DOHH2 (cell line): ENCODE results near the gene CCR5AS.

Experiments used
- H3F3A ChIP-seq: fragments of 200-600 bp; sonication (generic), shearing (Covaris generic); 2 replicates; pipeline ENCODE4 v1.6.0; 2016; ENCODE audit warnings: antibody characterized with exemption, mild to moderate bottlenecking; ENCODE audit not compliant: control insufficient read depth, insufficient read depth
- H3K27ac ChIP-seq: fragments of 200-600 bp; sonication (generic); 2 replicates; pipeline ENCODE4 v1.5.1; 2014; ENCODE audit warnings: low read depth, mild to moderate bottlenecking, low read length, moderate library complexity
- H3K27me3 ChIP-seq: fragments of 200-600 bp; sonication (generic); 2 replicates; pipeline ENCODE4 v1.6.1; 2014; ENCODE audit warnings: mild to moderate bottlenecking, low read length, mixed read lengths; ENCODE audit not compliant: control insufficient read depth
- H3K36me3 ChIP-seq: fragments of 200-600 bp; sonication (generic); 2 replicates; pipeline ENCODE4 v1.6.1; 2014; ENCODE audit warnings: mild to moderate bottlenecking, low read length, moderate library complexity, mixed read lengths; ENCODE audit not compliant: control insufficient read depth
- H3K4me1 ChIP-seq: fragments of 200-600 bp; sonication (generic); 2 replicates; pipeline ENCODE4 v1.6.1; 2014; ENCODE audit warnings: mild to moderate bottlenecking, low read length, mixed read lengths; ENCODE audit not compliant: control insufficient read depth
- H3K4me2 ChIP-seq: fragments of 200-600 bp; sonication (generic); 2 replicates; pipeline ENCODE4 v1.6.0; 2014; ENCODE audit warnings: mild to moderate bottlenecking, low read length, moderate library complexity
- H3K4me3 ChIP-seq: fragments of 200-600 bp; sonication (generic); 2 replicates; pipeline ENCODE4 v1.5.1; 2014; ENCODE audit warnings: mild to moderate bottlenecking, low read length, mixed read lengths
- H3K79me2 ChIP-seq: fragments of 200-600 bp; sonication (generic); 2 replicates; pipeline ENCODE4 v1.6.1; 2014; ENCODE audit warnings: mild to moderate bottlenecking, low read length, mixed read lengths; ENCODE audit not compliant: control insufficient read depth
- H3K9me2 ChIP-seq: fragments of 200-600 bp; sonication (generic); replicated peaks from 2 replicates; pipeline ENCODE4 v1.6.1; 2014; ENCODE audit warnings: mild to moderate bottlenecking, low read length, mixed read lengths; ENCODE audit not compliant: control insufficient read depth
- H3K9me3 ChIP-seq: fragments of 200-600 bp; sonication (generic); 2 replicates; pipeline ENCODE4 v1.6.1; 2014; ENCODE audit warnings: antibody characterized with exemption, low read length, mixed read lengths; ENCODE audit not compliant: control insufficient read depth, insufficient read depth
- H4K20me1 ChIP-seq: fragments of 200-600 bp; sonication (generic); 2 replicates; pipeline ENCODE4 v1.6.0; 2014; ENCODE audit warnings: low read depth, mild to moderate bottlenecking, antibody characterized with exemption, low read length, moderate library complexity; ENCODE audit not compliant: control insufficient read depth, insufficient read depth
- CTCF ChIP-seq: fragments of 200-600 bp; sonication (generic); IDR thresholded peaks from one replicate; pipeline ENCODE4 v1.5.1; 2014; ENCODE audit warnings: antibody characterized with exemption, mild to moderate bottlenecking, low read depth, low read length; ENCODE audit not compliant: poor library complexity, severe bottlenecking
- EZH2phosphoT487 ChIP-seq: fragments of 200-600 bp; sonication (generic); IDR thresholded peaks from 2 replicates; pipeline ENCODE4 v1.6.1; 2017; ENCODE audit warnings: borderline replicate concordance, mild to moderate bottlenecking, antibody characterized with exemption, low read length, moderate library complexity, mixed read lengths

CCR5AS gene

GRCh38 chr3:46423588-46423987 lies 16.7 kb upstream of the CCR5AS start:
- no peak overlapping the region for H3K4me2 ChIP-seq
- H3K4me1 ChIP-seq = no peaks in the 10 kb centered on the region
- H3K36me3 ChIP-seq = no peaks in the 10 kb centered on the region
- no peak overlapping the region for H3K4me3 ChIP-seq
- H3K79me2 ChIP-seq = no peaks in the 10 kb centered on the region
- no peaks in the 10 kb centered on the region for H4K20me1 ChIP-seq
- TF ChIP-seq EZH2phosphoT487 = no peak
- TF ChIP-seq CTCF = no peak
- no peaks in the 10 kb centered on the region for H3F3A ChIP-seq
- H3K27ac ChIP-seq = no peak overlapping the region
- H3K9me3 ChIP-seq = no peaks in the 10 kb centered on the region
- peaks cover 3% of the 10 kb centered on the region; the same call in 1 of the 2 replicates for H3K27me3 ChIP-seq
- H3K9me2 ChIP-seq = no peaks in the 10 kb centered on the region

GRCh38 chr3:46422617-46423016 lies 15.8 kb upstream of the CCR5AS start:
- no peaks in the 10 kb centered on the region for H3K79me2 ChIP-seq
- peaks cover 3% of the 10 kb centered on the region; the same call in 1 of the 2 replicates for H3K27me3 ChIP-seq
- no peaks in the 10 kb centered on the region for H3F3A ChIP-seq
- H3K9me3 ChIP-seq = no peaks in the 10 kb centered on the region
- no peaks in the 10 kb centered on the region for H4K20me1 ChIP-seq
- H3K36me3 ChIP-seq = no peaks in the 10 kb centered on the region
- H3K4me2 ChIP-seq = no peak overlapping the region
- TF ChIP-seq CTCF (no peak), EZH2phosphoT487 (no peak)
- no peak overlapping the region for H3K27ac ChIP-seq
- H3K4me1 ChIP-seq = no peaks in the 10 kb centered on the region
- H3K9me2 ChIP-seq = no peaks in the 10 kb centered on the region
- no peak overlapping the region for H3K4me3 ChIP-seq

DNA sequence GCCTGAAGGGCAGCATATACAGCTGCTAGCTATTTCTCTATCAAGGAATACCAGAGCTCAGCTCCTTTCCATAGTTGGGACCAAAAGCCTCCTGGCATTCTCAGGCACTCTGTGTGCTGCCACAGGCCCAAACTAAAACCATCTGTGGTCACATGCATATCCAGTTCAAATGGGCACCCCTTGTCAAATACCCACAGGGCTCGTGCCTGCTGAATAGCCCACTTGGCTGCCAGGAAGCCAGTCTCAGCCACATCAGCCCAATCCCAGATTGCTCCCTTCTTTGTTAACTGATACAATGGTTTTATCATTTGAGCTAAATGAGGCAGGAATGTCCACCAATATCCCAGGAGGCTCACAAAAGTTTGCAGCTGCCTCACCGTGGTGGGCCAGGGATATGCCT lies 14.1 kb upstream of the CCR5AS start:
- TF ChIP-seq EZH2phosphoT487 (no peak), CTCF (no peak)

More for the DNA sequence above, 14.1 kb upstream of the CCR5AS start:
- no peaks in the 10 kb centered on the region for H3F3A ChIP-seq
- H3K27me3 ChIP-seq = peaks cover 3% of the 10 kb centered on the region; the same call in 1 of the 2 replicates
- H3K27ac ChIP-seq = no peak overlapping the region
- no peak overlapping the region for H3K4me3 ChIP-seq
- no peaks in the 10 kb centered on the region for H4K20me1 ChIP-seq
- H3K4me2 ChIP-seq = no peak overlapping the region
- H3K4me1 ChIP-seq = no peaks in the 10 kb centered on the region
- no peaks in the 10 kb centered on the region for H3K36me3 ChIP-seq
- H3K79me2 ChIP-seq = no peaks in the 10 kb centered on the region
- no peaks in the 10 kb centered on the region for H3K9me3 ChIP-seq
- H3K9me2 ChIP-seq = no peaks in the 10 kb centered on the region
